GM18867 (cell line): Measurements from ENCODE around the gene CUEDC1.

ENCODE experiments used
- ATAC-seq: cut with Tn5 transposase; IDR thresholded peaks from one replicate; pipeline ENCODE4 v1.9.1; 2021; ENCODE audit warnings: mild to moderate bottlenecking, moderate library complexity; ENCODE audit not compliant: unreplicated experiment

The CUEDC1 gene

DNA sequence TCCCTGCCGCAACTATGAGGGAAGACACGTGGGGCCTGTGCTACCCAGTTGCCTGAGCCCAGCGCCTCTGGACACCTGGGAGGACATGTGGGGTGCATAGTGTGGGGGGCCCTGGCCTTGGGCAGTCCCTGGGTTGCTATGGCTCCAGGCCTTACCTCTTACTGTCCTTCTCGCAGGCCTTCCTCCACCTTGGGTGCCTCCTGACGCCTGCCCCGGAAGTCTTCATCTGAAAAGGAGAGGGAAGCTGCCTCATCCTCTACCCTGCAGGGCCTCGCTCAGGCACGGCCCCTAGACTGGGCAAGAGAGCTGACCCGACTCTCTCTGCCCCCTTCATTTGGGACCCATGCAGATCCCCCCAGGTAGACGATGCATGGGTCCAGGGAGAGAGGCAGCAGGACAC is 88.9 kb downstream of the CUEDC1 start:
- ATAC-seq = no peak

GRCh38 chr17:57864273-57864672 is 90.9 kb downstream of the CUEDC1 start:
- no peak for ATAC-seq

DNA sequence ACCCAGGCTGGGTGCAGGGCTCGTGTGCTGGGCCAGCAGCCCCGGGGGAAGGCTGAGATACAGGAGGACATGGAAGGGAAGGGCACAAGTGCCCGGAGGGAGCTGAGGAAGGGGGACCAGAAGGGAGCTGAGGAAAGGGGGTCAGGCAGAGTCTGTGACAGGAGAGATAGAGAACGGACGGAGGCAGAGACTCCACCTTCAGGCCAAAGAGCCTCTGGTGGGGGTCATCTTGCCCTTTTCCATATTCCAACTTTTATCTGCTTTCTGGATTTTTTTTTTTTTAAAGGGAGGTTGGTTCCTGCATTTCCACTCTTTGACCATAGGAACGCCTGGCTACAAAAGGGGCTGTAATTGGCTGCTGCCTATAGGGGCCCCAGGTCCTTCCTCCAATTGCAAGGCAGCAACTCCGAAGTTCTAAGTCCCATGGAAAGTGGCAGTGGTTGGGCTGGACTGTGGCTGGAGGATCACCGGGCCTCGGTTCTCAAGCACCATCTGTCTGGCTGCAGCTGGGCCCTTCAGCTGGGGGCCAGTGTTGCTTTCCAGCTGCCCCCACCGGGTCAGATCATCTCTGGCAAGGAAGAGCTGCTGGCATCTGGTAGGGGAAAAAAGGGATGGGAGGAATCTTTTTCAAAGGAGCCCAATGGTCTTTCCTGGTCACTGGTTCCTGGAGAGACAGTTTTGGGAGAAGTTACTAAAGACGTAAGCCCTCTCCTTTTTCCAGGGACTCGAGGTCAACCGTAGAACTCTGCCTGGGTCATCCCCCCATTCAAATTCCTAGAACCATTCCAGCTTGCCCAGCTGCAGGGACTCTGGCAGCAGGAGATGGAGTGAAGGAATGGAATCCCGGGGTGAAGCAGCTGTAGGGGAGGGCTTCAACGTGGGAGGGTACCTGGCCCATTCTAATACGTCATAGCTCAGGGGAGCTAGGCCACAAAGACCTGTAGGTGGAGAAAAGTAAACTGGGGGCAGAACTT is 92.2 kb downstream of the CUEDC1 start:
- no peak for ATAC-seq

GRCh38 chr17:57861790-57862693 is 93.2 kb downstream of the CUEDC1 start:
- ATAC-seq = no peak

DNA sequence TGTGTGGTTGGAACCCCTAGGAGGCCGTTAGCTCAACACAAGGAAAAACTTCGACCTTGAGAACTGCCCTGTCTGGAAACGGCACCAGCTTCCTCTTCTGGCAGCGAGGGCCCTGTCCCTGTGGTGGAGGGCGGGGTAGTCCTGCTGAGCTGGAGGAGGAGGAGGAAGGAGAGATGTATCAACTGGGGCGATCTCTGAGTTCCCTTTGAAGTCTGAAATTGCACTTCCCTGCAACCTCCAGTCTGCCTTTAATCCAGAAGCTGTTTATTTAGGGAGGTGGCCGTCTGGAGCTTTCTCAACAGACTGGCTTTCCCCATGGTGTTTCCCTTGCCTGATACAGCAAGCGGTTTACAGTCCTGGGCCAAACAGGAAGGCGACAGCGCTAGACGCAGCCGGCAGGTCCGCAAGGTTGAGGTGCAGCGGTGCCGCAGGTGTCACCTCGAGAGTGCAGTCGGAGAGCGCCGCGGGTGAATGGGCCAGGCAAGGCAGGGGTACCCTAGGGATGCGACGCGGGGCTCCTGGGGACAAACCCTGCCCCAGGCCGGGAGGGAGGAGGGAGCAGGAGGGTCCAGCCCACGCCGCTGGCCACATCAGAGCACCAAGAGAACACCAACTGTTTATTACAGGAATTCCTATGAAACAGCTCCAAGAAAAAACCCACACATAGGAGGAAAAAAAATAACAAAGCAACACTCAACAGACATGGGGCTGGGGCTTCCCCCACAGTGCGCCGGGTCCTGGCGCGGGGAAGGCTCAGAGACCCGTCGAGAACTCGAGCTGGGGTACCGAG is 94.0 kb downstream of the CUEDC1 start:
- ATAC-seq = no peak

GRCh38 chr17:57860414-57860999 is 94.7 kb downstream of the CUEDC1 start:
- ATAC-seq = no peak

GRCh38 chr17:57859601-57860413 is 95.4 kb downstream of the CUEDC1 start:
- no peak for ATAC-seq

- no peak for ATAC-seq
Measured at GRCh38 chr17:57858838-57859237, 96.4 kb downstream of the CUEDC1 start.

GRCh38 chr17:57856792-57857620 is 98.2 kb downstream of the CUEDC1 start:
- ATAC-seq = no peak

GRCh38 chr17:57855391-57856035 is 99.7 kb downstream of the CUEDC1 start:
- ATAC-seq = no peak

DNA sequence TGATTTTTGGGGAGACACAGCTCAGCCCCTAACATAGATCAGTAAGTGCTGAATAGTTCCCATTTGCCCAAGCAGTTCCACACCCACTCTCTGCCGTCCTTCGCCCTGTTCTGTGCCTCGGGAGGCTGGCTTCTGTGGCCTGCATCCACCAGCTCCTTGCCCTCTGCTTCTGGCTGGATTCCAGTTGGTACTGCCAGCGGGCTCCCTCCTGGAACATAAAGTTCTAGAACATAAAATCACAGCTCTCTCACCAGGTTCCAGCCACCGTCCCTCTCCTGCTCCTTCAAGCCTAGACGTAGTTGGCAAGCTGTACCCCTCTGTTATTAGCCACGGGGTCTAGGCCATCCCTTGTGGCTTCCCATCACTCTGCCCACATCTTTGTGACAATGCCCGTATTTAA is 101.5 kb downstream of the CUEDC1 start:
- no peak for ATAC-seq

DNA sequence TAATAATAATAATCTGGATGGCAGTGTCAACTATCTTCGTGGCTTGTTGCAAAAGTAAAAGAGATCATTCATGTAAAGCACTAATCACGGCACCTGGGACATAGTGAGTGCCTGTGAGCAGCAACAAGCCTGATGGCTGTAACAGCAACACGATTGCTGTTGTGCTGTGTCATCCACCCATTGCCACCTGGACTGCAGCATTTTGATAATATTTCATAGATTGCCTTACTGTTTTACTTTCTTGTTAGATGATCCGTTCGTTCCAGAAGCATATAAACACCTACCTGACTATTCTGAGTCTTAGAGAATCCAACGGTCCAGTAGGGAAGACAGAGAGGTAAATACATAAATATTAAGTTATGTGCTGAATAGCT is 102.3 kb downstream of the CUEDC1 start:
- ATAC-seq = no peak

GRCh38 chr17:57852092-57852954 is 102.9 kb downstream of the CUEDC1 start:
- ATAC-seq = no peak

DNA sequence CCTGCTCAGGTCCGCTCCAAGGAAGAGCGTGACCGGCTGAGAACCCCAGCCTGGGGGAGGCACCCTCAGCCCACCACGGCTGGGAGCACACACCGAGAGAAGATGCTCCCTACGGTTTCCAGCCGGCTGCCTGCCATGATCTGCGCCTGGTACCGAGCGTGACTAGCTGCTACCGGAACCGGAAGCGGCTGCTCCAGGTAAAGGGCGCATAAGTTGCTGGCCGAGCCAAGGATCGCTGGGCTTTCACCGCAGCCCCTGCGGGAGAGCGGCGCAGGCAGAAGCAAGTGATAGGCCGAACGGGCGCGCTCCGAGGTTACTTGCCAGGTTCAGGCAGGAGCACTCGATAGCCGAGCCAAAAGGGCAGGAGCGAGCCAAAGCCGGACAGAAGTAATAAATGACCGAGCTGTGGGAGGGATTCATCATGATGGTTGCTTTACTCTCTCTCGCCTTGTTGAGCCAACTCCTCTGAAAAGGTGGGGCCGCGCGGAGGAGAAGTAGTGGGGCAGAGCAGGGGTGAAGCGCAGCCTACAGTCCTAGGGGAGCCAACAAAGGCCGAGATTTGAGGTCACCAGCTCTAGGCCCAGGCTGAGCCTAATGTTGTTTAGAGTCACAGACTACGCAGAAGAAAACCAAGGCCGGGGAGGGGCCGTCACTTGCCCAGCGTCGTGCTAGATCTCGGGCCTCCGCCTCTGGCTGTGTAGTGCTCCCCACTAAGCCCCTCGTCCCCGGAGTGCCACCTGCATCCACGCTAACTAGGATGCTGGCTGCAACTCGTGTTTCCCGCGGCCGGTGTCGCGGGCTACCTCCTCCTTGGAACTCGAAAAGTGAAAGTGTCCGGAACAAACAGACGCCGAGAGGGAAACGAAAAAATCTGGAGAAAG is 105.1 kb downstream of the CUEDC1 start, which contains the start of gene MRPS23:
MRPS23 (minus strand) TSS at position 171 of the 881 bp plus-strand sequence; CDS start at position 137, 34 bp downstream.
- peak; percentile 94 for ATAC-seq

- no peak for ATAC-seq
Measured at GRCh38 chr17:57849163-57849873, 105.9 kb downstream of the CUEDC1 start.
